ENCODE results near the gene SWSAP1. TPM values are rescaled to one million over a fixed set of nuclear protein-coding genes. Genes with fewer than 3 reads are reported as not detected.

SWSAP1 gene
- total RNA-seq, 1 donor from 2014 or later: 1.0 TPM

DNA sequence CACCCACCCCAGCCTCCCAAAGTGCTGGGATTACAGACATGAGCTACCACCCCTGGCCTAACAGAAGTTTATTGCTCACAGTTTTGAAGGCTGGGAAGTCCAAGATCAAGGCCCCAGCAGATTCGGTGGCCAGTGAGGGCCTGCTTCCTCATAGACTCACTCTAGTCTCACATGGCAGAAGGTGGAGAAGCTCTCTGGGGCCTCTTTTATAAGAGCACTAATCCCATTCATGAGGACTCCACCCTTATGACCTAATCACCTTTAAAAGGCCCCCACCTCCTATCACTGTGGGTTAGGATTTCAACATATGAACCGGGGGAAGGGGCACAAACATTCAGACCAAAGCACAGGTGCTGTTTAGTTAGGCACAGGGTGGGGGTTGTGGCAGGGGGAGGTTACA, 6.9 kb upstream of the SWSAP1 start:
- Mint-ChIP-seq H3K9me3 (no peaks in the 10 kb centered on the region), H3K27ac (no peak overlapping the region), H3K27me3 (ENCODE audit: insufficient read depth, low read depth) (no peaks in the 10 kb centered on the region), H3K4me1 (peaks cover 3% of the 10 kb centered on the region), H3K4me3 (no peak overlapping the region), H3K36me3 (peaks cover 2% of the 10 kb centered on the region)
- no peak overlapping the region for H3K4me2 ChIP-seq
- H4K20me1 ChIP-seq (ENCODE audit: low read depth): peaks cover 20% of the 10 kb centered on the region
- TF ChIP-seq EZH2phosphoT487 (IDR thresholded peaks at IDR 0.05): no peak
- TF ChIP-seq CTCF (IDR thresholded peaks at IDR 0.05): no peak
- TF ChIP-seq EZH2 (IDR thresholded peaks at IDR 0.05): no peak
- no peak for DNase-seq (ENCODE audit: low spot score)
- H3K9ac ChIP-seq: no peak overlapping the region
- H2AFZ ChIP-seq (replicated peaks): no peak overlapping the region
- no peaks in the 10 kb centered on the region for H3K79me2 ChIP-seq (ENCODE audit: low read depth)
- H3K9me3 ChIP-seq (ENCODE audit: low read depth): no peaks in the 10 kb centered on the region
- H3K4me3 ChIP-seq: no peak overlapping the region
- H3F3A ChIP-seq (ENCODE audit: low read depth): peaks cover 4% of the 10 kb centered on the region
- H3K27me3 ChIP-seq: no peaks in the 10 kb centered on the region
- no peaks in the 10 kb centered on the region for H3K36me3 ChIP-seq
- H3K4me1 ChIP-seq: no peaks in the 10 kb centered on the region
- H3K27ac ChIP-seq: no peak overlapping the region

DNA sequence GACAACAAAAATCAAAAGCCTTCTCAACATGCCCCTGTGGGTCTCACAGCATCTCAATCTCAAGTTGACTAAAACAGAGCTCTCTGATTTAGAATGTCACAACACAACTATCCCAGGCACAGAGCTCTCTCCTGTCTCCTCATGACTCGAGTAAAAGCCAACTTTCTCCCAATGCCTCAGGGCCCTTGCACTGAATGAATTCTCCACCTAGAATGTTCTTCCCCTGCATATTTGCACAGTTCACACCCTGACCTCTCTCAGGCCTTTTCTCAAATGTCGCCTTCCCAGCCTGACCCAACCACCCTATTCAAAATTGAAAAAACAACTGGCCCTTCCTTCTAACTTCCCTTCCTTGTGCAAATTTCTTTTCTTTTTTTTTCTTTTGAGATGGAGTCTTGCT, 3.7 kb upstream of the SWSAP1 start:
- Histone ChIP-seq H3K9me3 (ENCODE audit: low read depth) (no peaks in the 10 kb centered on the region), H3F3A (ENCODE audit: low read depth) (peaks cover 12% of the 10 kb centered on the region), H3K27ac (no peak overlapping the region), H4K20me1 (ENCODE audit: low read depth) (peaks cover 25% of the 10 kb centered on the region), H3K4me3 (no peak overlapping the region), H2AFZ (replicated peaks) (no peak overlapping the region), H3K27me3 (no peaks in the 10 kb centered on the region), H3K36me3 (no peaks in the 10 kb centered on the region), H3K4me2 (no peak overlapping the region), H3K79me2 (ENCODE audit: low read depth) (no peaks in the 10 kb centered on the region), H3K4me1 (peaks cover 6% of the 10 kb centered on the region), H3K9ac (no peak overlapping the region)
- Mint-ChIP-seq H3K27ac (peak overlapping the region; percentile 9), H3K4me3 (no peak overlapping the region), H3K9me3 (no peaks in the 10 kb centered on the region), H3K36me3 (peaks cover 2% of the 10 kb centered on the region), H3K27me3 (ENCODE audit: insufficient read depth, low read depth) (peaks cover 3% of the 10 kb centered on the region), H3K4me1 (peaks cover 8% of the 10 kb centered on the region)
- no peak for TF ChIP-seq EZH2phosphoT487 (IDR thresholded peaks at IDR 0.05)
- TF ChIP-seq EZH2 (IDR thresholded peaks at IDR 0.05): no peak
- no peak for TF ChIP-seq CTCF (IDR thresholded peaks at IDR 0.05)
- DNase-seq (ENCODE audit: low spot score): no peak

DNA sequence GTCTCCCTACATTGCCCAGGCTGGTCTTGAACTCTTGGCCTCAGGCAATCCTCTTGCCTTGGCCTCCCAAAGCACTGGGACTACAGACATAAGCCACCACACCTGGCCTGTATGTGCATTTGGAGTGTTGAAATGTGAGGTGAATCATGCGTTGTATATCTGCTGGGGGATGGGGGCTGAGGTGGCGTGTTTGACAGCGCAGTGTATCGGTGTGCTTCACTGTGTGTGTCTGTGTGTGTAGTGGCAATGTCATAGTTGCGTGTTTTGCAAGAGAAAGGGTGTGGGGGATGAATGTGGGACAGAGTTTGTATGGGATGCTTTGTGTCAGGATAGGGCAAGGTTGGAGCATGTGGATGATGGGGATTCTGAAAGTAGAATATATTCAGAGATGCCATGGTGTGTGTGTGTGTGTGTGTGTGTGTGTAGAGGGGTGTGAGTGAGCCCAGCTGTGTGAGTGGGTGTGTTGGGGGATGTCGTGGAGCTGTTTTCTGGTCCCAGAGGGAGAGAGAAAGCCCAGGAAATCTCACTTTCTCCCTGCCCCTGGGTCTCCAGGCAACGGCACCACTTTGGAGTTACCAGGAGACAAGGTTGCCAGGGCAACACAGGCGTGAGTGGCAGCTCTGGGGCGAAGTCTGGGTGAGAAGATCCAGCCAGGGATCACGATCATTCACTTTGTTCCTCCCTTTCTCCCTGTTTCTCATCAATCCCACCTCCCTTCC, 1.1 kb upstream of the SWSAP1 start:
- no peak overlapping the region for H3K27ac Mint-ChIP-seq
- H2AFZ ChIP-seq (replicated peaks): peak overlapping the region; percentile 27
- no peak overlapping the region for H3K27ac ChIP-seq
- peak overlapping the region; percentile 67 for H3K4me2 ChIP-seq
- peaks cover 17% of the 10 kb centered on the region for H3K4me1 Mint-ChIP-seq
- no peaks in the 10 kb centered on the region for H3K9me3 Mint-ChIP-seq
- H3F3A ChIP-seq (ENCODE audit: low read depth): peaks cover 16% of the 10 kb centered on the region
- H3K79me2 ChIP-seq (ENCODE audit: low read depth): no peaks in the 10 kb centered on the region
- peaks cover 6% of the 10 kb centered on the region for H3K4me1 ChIP-seq
- peak; percentile 92 for DNase-seq (ENCODE audit: low spot score)
- H3K36me3 Mint-ChIP-seq: peaks cover 5% of the 10 kb centered on the region
- H3K36me3 ChIP-seq: no peaks in the 10 kb centered on the region
- no peak overlapping the region for H3K4me3 Mint-ChIP-seq
- H4K20me1 ChIP-seq (ENCODE audit: low read depth): peaks cover 25% of the 10 kb centered on the region
- H3K27me3 Mint-ChIP-seq (ENCODE audit: insufficient read depth, low read depth): peaks cover 3% of the 10 kb centered on the region
- peak overlapping the region; percentile 70 for H3K4me3 ChIP-seq
- no peak overlapping the region for H3K9ac ChIP-seq
- TF ChIP-seq EZH2 (IDR thresholded peaks at IDR 0.05): no peak
- no peak for TF ChIP-seq EZH2phosphoT487 (IDR thresholded peaks at IDR 0.05)
- TF ChIP-seq CTCF (IDR thresholded peaks at IDR 0.05): no peak
- no peaks in the 10 kb centered on the region for H3K9me3 ChIP-seq (ENCODE audit: low read depth)
- no peaks in the 10 kb centered on the region for H3K27me3 ChIP-seq
